Ascending aorta (tissue), 2 donors: ENCODE measurements around the gene FUT7. TPM values are rescaled to one million over a fixed set of nuclear protein-coding genes. Genes with fewer than 3 reads are reported as not detected.
A peak's percentile ranks its signal among the peaks of the same experiment; 100 is the strongest.
"Not testable (repeated sequence)": the region's sequence is repeated elsewhere in the genome, so short reads cannot be mapped to it uniquely, and the experiment has no call there.

Experiments used
- DNase-seq, 2 donors: peaks; one replicate each; pipeline ENCODE4 v3.0.0-alpha.2; 2019; ENCODE audit warnings: low spot score in 2 of 2
- H3K27ac ChIP-seq, 2 donors: fragments of 200-600 bp; sonication (generic); one replicate each; pipeline ENCODE4 v1.5.1; 2016 to 2017; ENCODE audit warnings: mild to moderate bottlenecking in 1 of 2
- H3K27me3 ChIP-seq: fragments of 200-600 bp; sonication (generic); one replicate; pipeline ENCODE4 v1.5.1; 2017
- H3K36me3 ChIP-seq, 2 donors: fragments of 200-600 bp; sonication (generic); one replicate each; pipeline ENCODE4 v1.5.1; 2016
- H3K4me1 ChIP-seq, 2 donors: fragments of 200-600 bp; sonication (generic); one replicate each; pipeline ENCODE4 v1.5.1; 2016 to 2017; ENCODE audit warnings: mild to moderate bottlenecking in 1 of 2
- H3K4me3 ChIP-seq, 2 donors: fragments of 200-600 bp; sonication (generic); one replicate each; pipeline ENCODE4 v1.5.1; 2016 to 2017; ENCODE audit warnings: mild to moderate bottlenecking in 1 of 2
- H3K9me3 ChIP-seq, 2 donors: fragments of 200-600 bp; sonication (generic); one replicate each; pipeline ENCODE4 v1.5.1; 2016
- intact Hi-C: fragments of 100-400 bp; cut with DNase I; formaldehyde crosslinking; loops from one replicate; pipeline ENCODE4 v1.15.1; 2023
- total RNA-seq: library from RNA; depleted of rRNA; stranded (reverse); fragments of >200 nt; gene quantifications from one replicate; pipeline ENCODE4 v1.1.0, GENCODE V29; 2016
- TF ChIP-seq, protein P1 (sequence below), 3 experiments: fragments of 200-600 bp in 2 of 3; fragments of 450-650 bp in 1 of 3; sonication (generic) in 2 of 3; IDR thresholded peaks; one replicate each; pipeline ENCODE4 v1.5.1; 2016 to 2019; ENCODE audit warnings: antibody characterized with exemption in 3 of 3, mild to moderate bottlenecking in 1 of 3, moderate library complexity in 1 of 3

FUT7 gene
- total RNA-seq, 1 donor from 2014 or later = not detected

DNA sequence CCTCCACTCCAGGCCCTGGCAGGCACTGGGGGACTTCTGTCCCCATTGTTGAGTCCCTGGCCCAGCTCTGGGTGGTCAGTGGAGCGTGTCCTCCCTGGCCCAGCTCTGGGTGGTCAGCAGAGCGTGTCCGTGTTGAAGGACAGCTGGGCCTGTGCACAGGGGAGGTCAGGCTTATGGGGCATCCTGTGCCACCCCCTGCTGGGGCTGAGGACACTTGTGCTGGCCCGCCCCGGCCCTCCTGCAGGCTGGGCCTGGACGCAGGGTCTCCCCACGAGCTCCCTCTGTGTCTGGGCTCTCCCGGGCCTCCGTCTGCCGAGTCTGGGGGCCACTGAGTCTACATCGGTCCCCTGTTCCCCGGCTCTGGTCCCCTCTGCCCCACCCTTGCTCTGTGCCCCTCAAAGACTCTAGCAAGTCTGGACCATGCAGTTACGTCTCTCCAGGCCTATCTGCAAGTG, 24.0 kb downstream of the FUT7 start:
- Histone ChIP-seq H3K9me3 (no peaks in the 10 kb centered on the region), H3K27me3 (no peaks in the 10 kb centered on the region), H3K4me1 (no peaks in the 10 kb centered on the region), H3K36me3 (peaks cover 14 to 38% of the 10 kb centered on the region in 2 donors), H3K4me3 (no peak overlapping the region), H3K27ac (no peak overlapping the region)
- DNase-seq = no peak
- intact Hi-C loops = no loop called here
- TF ChIP-seq, protein P1, sequence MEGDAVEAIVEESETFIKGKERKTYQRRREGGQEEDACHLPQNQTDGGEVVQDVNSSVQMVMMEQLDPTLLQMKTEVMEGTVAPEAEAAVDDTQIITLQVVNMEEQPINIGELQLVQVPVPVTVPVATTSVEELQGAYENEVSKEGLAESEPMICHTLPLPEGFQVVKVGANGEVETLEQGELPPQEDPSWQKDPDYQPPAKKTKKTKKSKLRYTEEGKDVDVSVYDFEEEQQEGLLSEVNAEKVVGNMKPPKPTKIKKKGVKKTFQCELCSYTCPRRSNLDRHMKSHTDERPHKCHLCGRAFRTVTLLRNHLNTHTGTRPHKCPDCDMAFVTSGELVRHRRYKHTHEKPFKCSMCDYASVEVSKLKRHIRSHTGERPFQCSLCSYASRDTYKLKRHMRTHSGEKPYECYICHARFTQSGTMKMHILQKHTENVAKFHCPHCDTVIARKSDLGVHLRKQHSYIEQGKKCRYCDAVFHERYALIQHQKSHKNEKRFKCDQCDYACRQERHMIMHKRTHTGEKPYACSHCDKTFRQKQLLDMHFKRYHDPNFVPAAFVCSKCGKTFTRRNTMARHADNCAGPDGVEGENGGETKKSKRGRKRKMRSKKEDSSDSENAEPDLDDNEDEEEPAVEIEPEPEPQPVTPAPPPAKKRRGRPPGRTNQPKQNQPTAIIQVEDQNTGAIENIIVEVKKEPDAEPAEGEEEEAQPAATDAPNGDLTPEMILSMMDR (IDR thresholded peaks at IDR 0.05) = no peak

DNA sequence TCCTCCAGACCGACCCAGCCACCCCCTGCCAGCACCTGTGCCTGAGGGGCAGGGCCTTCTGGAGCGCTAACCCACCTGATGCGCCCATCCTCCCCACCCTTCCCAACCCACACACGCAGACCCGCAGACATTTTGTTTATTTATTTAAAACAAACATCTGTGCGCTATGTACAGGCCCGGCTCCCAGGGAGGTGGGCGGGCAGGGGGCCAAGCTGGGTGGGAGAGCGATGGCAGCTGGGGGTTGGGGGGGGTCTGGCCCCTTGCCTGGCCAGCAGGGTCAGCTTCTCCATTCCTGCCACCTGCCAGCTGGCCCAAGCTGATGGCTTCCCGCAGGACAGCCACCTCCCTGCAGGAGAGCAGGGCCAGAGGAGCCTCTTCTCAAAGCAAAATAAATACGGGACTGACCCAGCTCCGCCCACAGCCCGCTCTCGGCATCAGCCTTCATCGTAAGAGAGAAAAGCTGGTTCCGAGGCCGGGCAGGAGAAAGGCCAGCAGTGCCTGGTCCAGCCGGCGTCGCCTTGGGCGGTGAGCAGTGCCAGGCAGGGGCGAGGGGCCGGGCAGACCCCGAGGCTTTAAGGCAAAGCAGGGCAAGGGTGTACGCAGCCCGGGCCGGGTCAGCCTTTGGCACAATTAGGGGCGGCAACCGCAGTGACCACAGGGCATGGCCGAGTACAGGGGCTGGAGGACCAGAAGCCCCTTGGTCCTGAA, 24.6 kb downstream of the FUT7 start:
- intact Hi-C loops = no loop called here
- TF ChIP-seq, protein P1 (IDR thresholded peaks at IDR 0.05) = no peak
- H3K27ac ChIP-seq = no peak overlapping the region
- H3K9me3 ChIP-seq = no peaks in the 10 kb centered on the region
- no peak overlapping the region for H3K4me3 ChIP-seq
- no peaks in the 10 kb centered on the region for H3K4me1 ChIP-seq
- peaks cover 14 to 32% of the 10 kb centered on the region in 2 donors for H3K36me3 ChIP-seq
- DNase-seq = no peak
- H3K27me3 ChIP-seq = no peaks in the 10 kb centered on the region

DNA sequence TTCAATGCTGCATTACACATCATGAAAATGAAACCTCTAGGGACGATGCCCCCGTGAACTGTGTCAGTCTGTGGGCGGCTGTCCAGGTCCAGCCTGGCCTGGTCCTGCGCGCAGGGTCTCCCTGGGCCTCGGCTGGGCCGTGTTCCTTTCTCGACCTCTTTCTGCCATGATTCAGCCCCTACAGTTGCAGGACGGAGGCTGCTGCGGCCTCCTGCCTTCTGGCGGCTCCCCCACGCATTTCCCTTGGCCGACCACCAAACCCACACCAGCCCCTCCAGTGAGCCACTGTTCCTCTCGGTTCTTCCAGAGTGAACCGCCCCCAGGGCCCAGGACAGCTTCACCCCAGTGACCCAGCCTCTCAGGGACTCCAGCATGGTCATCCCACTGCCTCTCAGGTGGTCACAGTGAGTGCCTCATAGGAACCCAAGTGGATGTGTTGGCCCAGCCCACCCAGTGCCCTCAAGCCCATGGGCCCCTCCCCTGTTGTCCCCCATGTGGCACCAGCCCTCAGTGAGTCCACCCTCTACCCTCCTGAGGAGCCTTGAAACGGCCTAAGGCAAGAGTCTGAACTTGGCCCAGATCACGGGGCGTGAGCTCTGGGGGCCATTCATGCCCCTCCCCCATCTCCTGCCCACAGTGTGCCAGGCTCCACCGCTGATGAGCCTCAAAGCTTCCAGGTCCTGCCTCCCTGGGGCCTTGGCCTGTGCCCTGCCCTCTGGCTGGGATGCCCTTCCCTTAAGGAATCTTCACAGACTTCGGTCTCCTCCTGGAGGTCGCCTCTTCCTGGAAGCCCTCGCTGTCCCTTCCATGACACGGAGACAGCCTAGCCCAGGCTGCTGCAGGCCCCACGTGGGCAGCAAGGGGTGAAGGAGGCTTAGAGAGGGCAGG, 25.5 kb downstream of the FUT7 start:
- no peaks in the 10 kb centered on the region for H3K9me3 ChIP-seq
- no peak overlapping the region for H3K27ac ChIP-seq
- TF ChIP-seq, protein P1 (IDR thresholded peaks at IDR 0.05) = no peak
- no peaks in the 10 kb centered on the region for H3K4me1 ChIP-seq
- no peak for DNase-seq
- H3K36me3 ChIP-seq = peaks cover 9 to 23% of the 10 kb centered on the region in 2 donors
- H3K27me3 ChIP-seq = no peaks in the 10 kb centered on the region
- intact Hi-C loops = no loop called here
- H3K4me3 ChIP-seq = no peak overlapping the region

DNA sequence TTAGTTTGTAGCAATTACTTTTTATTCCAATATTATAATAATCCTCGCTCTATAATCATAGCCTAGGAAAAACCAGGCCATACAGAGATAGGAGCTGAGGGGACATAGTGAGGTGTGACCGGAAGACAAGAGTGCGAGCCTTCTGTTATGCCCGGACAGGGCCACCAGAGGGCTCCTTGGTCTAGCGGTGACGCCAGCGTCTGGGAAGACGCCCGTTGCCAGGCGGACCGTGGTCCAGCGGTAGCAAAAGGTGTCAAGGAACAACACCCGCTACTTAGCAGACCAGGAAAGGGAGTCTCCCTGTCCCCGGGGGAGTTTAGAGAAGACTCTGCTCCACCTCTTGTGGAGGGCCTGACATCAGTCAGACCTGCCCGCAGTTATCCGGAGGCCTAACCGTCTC, 27.6 kb downstream of the FUT7 start:
- H3K36me3 ChIP-seq, H3K27ac ChIP-seq, intact Hi-C loops, H3K4me3 ChIP-seq, H3K27me3 ChIP-seq, DNase-seq, H3K9me3 ChIP-seq, H3K4me1 ChIP-seq: not testable (repeated sequence)
- TF ChIP-seq, protein P1 (IDR thresholded peaks at IDR 0.05) = peak in 2 of 3 experiments; percentile 12 to 28

DNA sequence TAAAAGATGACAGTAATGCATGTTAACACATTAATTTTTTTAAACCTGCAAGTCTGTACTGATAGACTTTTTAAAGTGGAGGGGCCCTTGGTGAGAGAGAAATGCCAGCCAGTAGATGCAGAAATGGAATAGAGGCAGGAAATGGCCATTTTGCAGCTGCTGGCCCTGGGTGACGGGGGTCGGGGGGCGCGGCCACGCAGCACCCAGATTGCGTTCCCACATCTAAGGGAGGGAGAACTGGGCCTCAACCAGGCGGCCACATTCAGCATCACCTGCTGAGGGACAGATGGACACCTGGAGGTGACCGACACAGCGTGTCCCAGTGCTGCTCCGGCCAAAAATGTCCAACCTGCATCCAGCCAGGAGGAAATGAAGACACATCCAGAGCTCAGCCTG, 29.2 kb downstream of the FUT7 start:
- Histone ChIP-seq H3K27ac (no peak overlapping the region), H3K27me3 (no peaks in the 10 kb centered on the region), H3K36me3 (no peaks in the 10 kb centered on the region), H3K4me3 (no peak overlapping the region), H3K9me3 (no peaks in the 10 kb centered on the region), H3K4me1 (no peaks in the 10 kb centered on the region)
- intact Hi-C loops = no loop called here
- TF ChIP-seq, protein P1 (IDR thresholded peaks at IDR 0.05) = no peak
- DNase-seq = no peak
